Measurements from ENCODE around the gene TRIML2.

GRCh38 chr4:188078116-188078515 is 31.3 kb downstream of the TRIML2 start:
- no peak for TF ChIP-seq CTCF (IDR thresholded peaks at IDR 0.05 in 8 of 11, conservative IDR thresholded peaks at IDR 0.05 in 3 of 11)
- no peak for TF ChIP-seq POLR2A (IDR thresholded peaks at IDR 0.05)
